DND-41 (cell line): Measurements from ENCODE around the gene B3GLCT.

Experiments
- CTCF ChIP-seq: IDR thresholded peaks from 2 replicates; pipeline ENCODE4 v1.5.1; 2012; ENCODE audit warnings: borderline replicate concordance, low read length, moderate library complexity, mild to moderate bottlenecking; ENCODE audit not compliant: poor library complexity, severe bottlenecking; ENCODE audit errors: extremely low read depth
- EZH2 ChIP-seq: IDR thresholded peaks from 3 replicates; pipeline ENCODE4 v1.6.1; 2012; ENCODE audit warnings: borderline replicate concordance, low read depth, mild to moderate bottlenecking, moderate library complexity, low read length, inconsistent platforms; ENCODE audit not compliant: severe bottlenecking

GRCh38 chr13:31223215-31223614 is 23.4 kb downstream of the B3GLCT start:
- no peak for TF ChIP-seq CTCF
- no peak for TF ChIP-seq EZH2
